ENCODE data around the gene MTM1. TPM values are rescaled to one million over a fixed set of nuclear protein-coding genes. Genes with fewer than 3 reads are reported as not detected.

The MTM1 gene
- total and polyA plus RNA-seq, 2 experiments from 2014 or later: 8.7 to 15.4 TPM

- no peak for DNase-seq (ENCODE audit: low spot score)
- no peak overlapping the region for H2AFZ ChIP-seq
- WGBS (ENCODE audit: low lambda C conversion rate, missing lambda C conversion rate): 64% methylated on average over 8 of the region's 8 CpGs
- H3K27ac ChIP-seq: no peak overlapping the region
- no peaks in the 10 kb centered on the region for H4K20me1 ChIP-seq (ENCODE audit: insufficient read depth, poor library complexity, severe bottlenecking)
- no peaks in the 10 kb centered on the region for H3K36me3 ChIP-seq (replicated peaks; ENCODE audit: insufficient read depth, low read depth)
- H3K4me2 ChIP-seq: no peak overlapping the region
- no peaks in the 10 kb centered on the region for H3K4me1 ChIP-seq (ENCODE audit: insufficient read depth)
- no peaks in the 10 kb centered on the region for H3K9me3 ChIP-seq (ENCODE audit: low read depth)
- H3K79me2 ChIP-seq: peaks cover 20% of the 10 kb centered on the region
- H3K9me2 ChIP-seq (replicated peaks; ENCODE audit: insufficient read depth): no peaks in the 10 kb centered on the region
- no peak overlapping the region for H3K4me3 ChIP-seq
- H3K27me3 ChIP-seq: no peaks in the 10 kb centered on the region
- TF ChIP-seq EZH2 (IDR thresholded peaks at IDR 0.05; ENCODE audit: borderline replicate concordance): no peak
- TF ChIP-seq CTCF (IDR thresholded peaks at IDR 0.05; ENCODE audit: poor library complexity): peak; percentile 37
Measured at GRCh38 chrX:150587585-150588503, 19.4 kb downstream of the MTM1 start.

GRCh38 chrX:150594584-150594983 is 26.2 kb downstream of the MTM1 start:
- Histone ChIP-seq H3K4me3 (no peak overlapping the region), H3K27ac (no peak overlapping the region), H3K4me1 (ENCODE audit: insufficient read depth) (no peaks in the 10 kb centered on the region), H3K9me3 (ENCODE audit: low read depth) (no peaks in the 10 kb centered on the region), H3K36me3 (replicated peaks; ENCODE audit: insufficient read depth, low read depth) (no peaks in the 10 kb centered on the region), H3K27me3 (no peaks in the 10 kb centered on the region), H2AFZ (no peak overlapping the region), H4K20me1 (ENCODE audit: insufficient read depth, poor library complexity, severe bottlenecking) (peaks cover 3% of the 10 kb centered on the region), H3K79me2 (peaks cover 3% of the 10 kb centered on the region), H3K9me2 (replicated peaks; ENCODE audit: insufficient read depth) (no peaks in the 10 kb centered on the region), H3K4me2 (no peak overlapping the region)
- no peak for DNase-seq (ENCODE audit: low spot score)
- TF ChIP-seq EZH2 (IDR thresholded peaks at IDR 0.05; ENCODE audit: borderline replicate concordance) (no peak), EZH2phosphoT487 (IDR thresholded peaks at IDR 0.05; ENCODE audit: low read depth, severe bottlenecking, unreplicated experiment) (no peak), CTCF (IDR thresholded peaks at IDR 0.05; ENCODE audit: poor library complexity) (no peak)
- WGBS (ENCODE audit: low lambda C conversion rate, missing lambda C conversion rate): 61% methylated on average over 1 of the region's 1 CpG

- no peaks in the 10 kb centered on the region for H3K4me1 ChIP-seq (ENCODE audit: insufficient read depth)
- H3K27me3 ChIP-seq: no peaks in the 10 kb centered on the region
- no peak for DNase-seq (ENCODE audit: low spot score)
- H3K9me3 ChIP-seq (ENCODE audit: low read depth): no peaks in the 10 kb centered on the region
- no peak overlapping the region for H3K4me3 ChIP-seq
- H2AFZ ChIP-seq: no peak overlapping the region
- no peaks in the 10 kb centered on the region for H3K79me2 ChIP-seq
- no peaks in the 10 kb centered on the region for H4K20me1 ChIP-seq (ENCODE audit: insufficient read depth, poor library complexity, severe bottlenecking)
- 47% methylated on average over 1 of the region's 1 CpG for WGBS (ENCODE audit: low lambda C conversion rate, missing lambda C conversion rate)
- TF ChIP-seq EZH2 (IDR thresholded peaks at IDR 0.05; ENCODE audit: borderline replicate concordance) (no peak), CTCF (IDR thresholded peaks at IDR 0.05; ENCODE audit: poor library complexity) (no peak), EZH2phosphoT487 (IDR thresholded peaks at IDR 0.05; ENCODE audit: low read depth, severe bottlenecking, unreplicated experiment) (no peak)
- H3K36me3 ChIP-seq (replicated peaks; ENCODE audit: insufficient read depth, low read depth): no peaks in the 10 kb centered on the region
- no peak overlapping the region for H3K27ac ChIP-seq
- H3K9me2 ChIP-seq (replicated peaks; ENCODE audit: insufficient read depth): no peaks in the 10 kb centered on the region
- no peak overlapping the region for H3K4me2 ChIP-seq
Measured at GRCh38 chrX:150599226-150599625, 30.8 kb downstream of the MTM1 start.

Measured in hepatocyte (in vitro differentiated cells).